HepG2 (cell line): ENCODE measurements around the gene EARS2. TPM values are rescaled to one million over a fixed set of nuclear protein-coding genes. Genes with fewer than 3 reads are reported as not detected.

Experiments used
- CBX1 ChIP-seq: IDR thresholded peaks from one replicate; pipeline ENCODE4 v1.6.1; 2016; ENCODE audit warnings: antibody characterized with exemption, low read depth
- CERS6 ChIP-seq: sonication (generic); formaldehyde crosslinking; IDR thresholded peaks from 2 replicates; pipeline ENCODE4 v1.5.0; 2020; ENCODE audit warnings: missing genetic modification reagents
- CREB1 ChIP-seq, 2 experiments: fragments of 450-650 bp in 1 of 2; IDR thresholded peaks; 2 replicates each; pipeline ENCODE4 v1.6.1; 2016 to 2017; ENCODE audit warnings: control low read depth in 1 of 2, mild to moderate bottlenecking in 1 of 2, missing compliant biosample characterization in 1 of 2, missing genetic modification characterization in 1 of 2
- HDAC6 ChIP-seq: fragments of 200-600 bp; sonication (generic); IDR thresholded peaks from 2 replicates; pipeline ENCODE4 v1.7.0; 2017; ENCODE audit warnings: mild to moderate bottlenecking, antibody characterized with exemption, low read length, low read depth
- HOXA9 ChIP-seq: sonication (generic); formaldehyde crosslinking; IDR thresholded peaks from 2 replicates; pipeline ENCODE4 v1.8.1; 2022; ENCODE audit warnings: missing genetic modification reagents, mild to moderate bottlenecking, moderate library complexity, borderline replicate concordance
- MBD4 ChIP-seq: IDR thresholded peaks from 2 replicates; pipeline ENCODE4 v1.6.1; 2012; ENCODE audit warnings: low read length, inconsistent platforms, borderline replicate concordance
- MED8 ChIP-seq: sonication (generic); formaldehyde crosslinking; IDR thresholded peaks from 2 replicates; pipeline ENCODE4 v1.8.1; 2023; ENCODE audit warnings: mild to moderate bottlenecking, missing genetic modification reagents; ENCODE audit not compliant: insufficient replicate concordance
- NR1H2 ChIP-seq: sonication (generic); formaldehyde crosslinking; IDR thresholded peaks from 2 replicates; pipeline ENCODE4 v1.8.1; 2022; ENCODE audit warnings: low read depth, missing genetic modification reagents, borderline replicate concordance
- NR2C2 ChIP-seq: sonication (generic); formaldehyde crosslinking; IDR thresholded peaks from 2 replicates; pipeline ENCODE4 v1.4.0; 2020; ENCODE audit warnings: missing genetic modification reagents, mild to moderate bottlenecking, moderate library complexity, borderline replicate concordance
- PITX1 ChIP-seq: sonication (generic); formaldehyde crosslinking; IDR thresholded peaks from 2 replicates; pipeline ENCODE4 v1.5.1; 2020; ENCODE audit warnings: mild to moderate bottlenecking, missing genetic modification reagents
- PLSCR1 ChIP-seq: sonication (generic); formaldehyde crosslinking; IDR thresholded peaks from 2 replicates; pipeline ENCODE4 v1.5.0; 2020; ENCODE audit warnings: missing genetic modification reagents, mild to moderate bottlenecking, borderline replicate concordance
- TEAD3 ChIP-seq: optimal IDR thresholded peaks from 2 replicates; pipeline ENCODE3; 2016; ENCODE audit warnings: borderline replicate concordance
- ZBTB10 ChIP-seq: sonication (generic); formaldehyde crosslinking; IDR thresholded peaks from 2 replicates; pipeline ENCODE4 v1.4.0; 2020; ENCODE audit warnings: missing genetic modification reagents, borderline replicate concordance
- ZMAT3 ChIP-seq: sonication (generic); formaldehyde crosslinking; conservative IDR thresholded peaks from 2 replicates; pipeline ENCODE4 v1.7.0; 2021; ENCODE audit warnings: missing genetic modification reagents
- ZNF136 ChIP-seq: sonication (generic); formaldehyde crosslinking; IDR thresholded peaks from 2 replicates; pipeline ENCODE4 v1.8.1; 2022; ENCODE audit warnings: low read depth, mild to moderate bottlenecking, moderate library complexity, missing genetic modification reagents
- ZNF207 ChIP-seq: fragments of 450-650 bp; IDR thresholded peaks from 2 replicates; pipeline ENCODE4 v1.6.1; 2016; ENCODE audit warnings: antibody characterized with exemption, borderline replicate concordance
- ZNF225 ChIP-seq: sonication (generic); formaldehyde crosslinking; IDR thresholded peaks from 2 replicates; pipeline ENCODE4 v1.4.0; 2020; ENCODE audit warnings: mild to moderate bottlenecking, missing genetic modification reagents
- ZNF557 ChIP-seq: sonication (generic); formaldehyde crosslinking; IDR thresholded peaks from 2 replicates; pipeline ENCODE4 v1.4.0; 2020; ENCODE audit warnings: missing genetic modification reagents
- ZNF577 ChIP-seq: sonication (generic); formaldehyde crosslinking; IDR thresholded peaks from 2 replicates; pipeline ENCODE4 v1.4.0; 2020; ENCODE audit warnings: mild to moderate bottlenecking, low read depth, missing genetic modification reagents, borderline replicate concordance
- ZNF737 ChIP-seq: sonication (generic); formaldehyde crosslinking; IDR thresholded peaks from 2 replicates; pipeline ENCODE4 v1.5.0; 2020; ENCODE audit warnings: missing genetic modification reagents, mild to moderate bottlenecking, borderline replicate concordance
- polyA plus RNA-seq, 8 experiments: library from polyadenylated mRNA; depleted of rRNA in 3 of 8; stranded (reverse) in 7 of 8; unstranded in 1 of 8; fragments of >200 nt; fragmentation: Illumina TruSeq in 4 of 8; extraction: Trizol in 4 of 8; gene quantifications; 2 replicates each; pipeline versions ENCODE4 v1.2.1 to v1.2.3, GENCODE V29; 2011 to 2016; ENCODE audit warnings: low read depth in 4 of 8, missing spikeins in 1 of 8, mixed read lengths in 1 of 8; ENCODE audit not compliant: insufficient read depth in 1 of 8
- total RNA-seq, 5 experiments: library from RNA; depleted of rRNA; stranded (reverse); fragments of >200 nt; fragmentation: Illumina TruSeq; extraction: Trizol; gene quantifications; 2 replicates each; pipeline ENCODE4 v1.2.3, GENCODE V29; 2016; ENCODE audit warnings: low read depth in 1 of 5
- TF ChIP-seq, protein P1 (sequence below): sonication (generic); IDR thresholded peaks from 2 replicates; pipeline ENCODE4 v1.6.1; 2016; ENCODE audit warnings: low read depth, borderline replicate concordance
- TF ChIP-seq, protein P2 (sequence below): sonication (generic); formaldehyde crosslinking; IDR thresholded peaks from 2 replicates; pipeline ENCODE4 v1.4.0; 2020; ENCODE audit warnings: mild to moderate bottlenecking, missing genetic modification reagents

EARS2 gene
- total and polyA plus RNA-seq, 2 of the 13 experiments (the other 11 are each of a cell fraction or from before 2014, with no cell fraction given): 49.4 to 80.4 TPM

- TF ChIP-seq, protein P1, sequence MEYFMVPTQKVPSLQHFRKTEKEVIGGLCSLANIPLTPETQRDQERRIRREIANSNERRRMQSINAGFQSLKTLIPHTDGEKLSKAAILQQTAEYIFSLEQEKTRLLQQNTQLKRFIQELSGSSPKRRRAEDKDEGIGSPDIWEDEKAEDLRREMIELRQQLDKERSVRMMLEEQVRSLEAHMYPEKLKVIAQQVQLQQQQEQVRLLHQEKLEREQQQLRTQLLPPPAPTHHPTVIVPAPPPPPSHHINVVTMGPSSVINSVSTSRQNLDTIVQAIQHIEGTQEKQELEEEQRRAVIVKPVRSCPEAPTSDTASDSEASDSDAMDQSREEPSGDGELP: no peak
- TF ChIP-seq CBX1 (no peak), ZNF207 (no peak), HDAC6 (no peak), NR2C2 (CRISPR knock-in tag) (no peak), PITX1 (no peak), NR1H2 (peak; percentile 45; the same call in 1 of the 2 replicates), ZMAT3 (CRISPR knock-in tag) (no peak; the same call in 1 of the 2 replicates), HOXA9 (CRISPR knock-in tag) (no peak), ZBTB10 (CRISPR knock-in tag) (no peak), PLSCR1 (CRISPR knock-in tag) (no peak), ZNF136 (CRISPR knock-in tag) (no peak), MED8 (peak; percentile 39), CERS6 (CRISPR knock-in tag) (no peak), ZNF577 (CRISPR knock-in tag) (no peak), ZNF225 (CRISPR knock-in tag) (no peak), ZNF557 (CRISPR knock-in tag) (no peak), MBD4 (no peak), CREB1 (IDR thresholded peaks at IDR 0.05) (no peak), CREB1 (CRISPR knock-in tag; IDR thresholded peaks at IDR 0.05) (no peak), TEAD3 (CRISPR knock-in tag) (peak; percentile 19), ZNF737 (peak; percentile 62; the same call in 1 of the 2 replicates)
- TF ChIP-seq, protein P2, sequence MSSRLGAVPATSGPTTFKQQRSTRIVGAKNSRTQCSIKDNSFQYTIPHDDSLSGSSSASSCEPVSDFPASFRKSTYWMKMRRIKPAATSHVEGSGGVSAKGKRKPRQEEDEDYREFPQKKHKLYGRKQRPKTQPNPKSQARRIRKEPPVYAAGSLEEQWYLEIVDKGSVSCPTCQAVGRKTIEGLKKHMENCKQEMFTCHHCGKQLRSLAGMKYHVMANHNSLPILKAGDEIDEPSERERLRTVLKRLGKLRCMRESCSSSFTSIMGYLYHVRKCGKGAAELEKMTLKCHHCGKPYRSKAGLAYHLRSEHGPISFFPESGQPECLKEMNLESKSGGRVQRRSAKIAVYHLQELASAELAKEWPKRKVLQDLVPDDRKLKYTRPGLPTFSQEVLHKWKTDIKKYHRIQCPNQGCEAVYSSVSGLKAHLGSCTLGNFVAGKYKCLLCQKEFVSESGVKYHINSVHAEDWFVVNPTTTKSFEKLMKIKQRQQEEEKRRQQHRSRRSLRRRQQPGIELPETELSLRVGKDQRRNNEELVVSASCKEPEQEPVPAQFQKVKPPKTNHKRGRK (CRISPR knock-in tag): no peak
These were observed 891 bp upstream of the EARS2 start (continued) for GRCh38 chr16:23557779-23558702.
